ENCODE data around the gene CLSTN2.

CLSTN2 gene

GRCh38 chr3:140303875-140304274, 368.9 kb downstream of the CLSTN2 start:
- H3K27ac ChIP-seq (ENCODE audit: low read depth, low read length, severe bottlenecking) = no peak overlapping the region
- H3K9me3 ChIP-seq (ENCODE audit: control insufficient read depth, low read length) = no peaks in the 10 kb centered on the region
- WGBS, 2 experiments (ENCODE audit: insufficient coverage in 2 of 2) = no CpG with 5 or more reads among the region's 2 CpGs
- no peaks in the 10 kb centered on the region for H3K4me1 ChIP-seq (ENCODE audit: control insufficient read depth, insufficient read depth, low read length, poor library complexity, severe bottlenecking)
- no peaks in the 10 kb centered on the region for H3K36me3 ChIP-seq (ENCODE audit: control insufficient read depth, insufficient read depth, low read length)
- no peak overlapping the region for H3K4me3 ChIP-seq (ENCODE audit: extremely low read depth, insufficient read depth, low read length, poor library complexity, severe bottlenecking)

- WGBS, 2 experiments (ENCODE audit: insufficient coverage in 2 of 2) = 83 to 100% methylated on average over 1 to 2 of the region's 2 CpGs
- no peaks in the 10 kb centered on the region for H3K36me3 ChIP-seq (ENCODE audit: control insufficient read depth, insufficient read depth, low read length)
Observed at GRCh38 chr3:140308535-140308934, 373.6 kb downstream of the CLSTN2 start.

GRCh38 chr3:140311428-140311827, 376.4 kb downstream of the CLSTN2 start:
- Histone ChIP-seq H3K9me3 (ENCODE audit: control insufficient read depth, low read length) (no peaks in the 10 kb centered on the region), H3K4me1 (ENCODE audit: control insufficient read depth, insufficient read depth, low read length, poor library complexity, severe bottlenecking) (no peaks in the 10 kb centered on the region), H3K27ac (ENCODE audit: low read depth, low read length, severe bottlenecking) (no peak overlapping the region), H3K36me3 (ENCODE audit: control insufficient read depth, insufficient read depth, low read length) (no peaks in the 10 kb centered on the region), H3K4me3 (ENCODE audit: extremely low read depth, insufficient read depth, low read length, poor library complexity, severe bottlenecking) (no peak overlapping the region)
- WGBS, 2 experiments (ENCODE audit: insufficient coverage in 2 of 2) = 83 to 100% methylated on average over 1 to 3 of the region's 5 CpGs

More at GRCh38 chr3:140308535-140308934, 373.6 kb downstream of the CLSTN2 start:
- Histone ChIP-seq H3K4me1 (ENCODE audit: control insufficient read depth, insufficient read depth, low read length, poor library complexity, severe bottlenecking) (no peaks in the 10 kb centered on the region), H3K27ac (ENCODE audit: low read depth, low read length, severe bottlenecking) (no peak overlapping the region), H3K9me3 (ENCODE audit: control insufficient read depth, low read length) (no peaks in the 10 kb centered on the region), H3K4me3 (ENCODE audit: extremely low read depth, insufficient read depth, low read length, poor library complexity, severe bottlenecking) (no peak overlapping the region)

GRCh38 chr3:140315955-140316354, 381.0 kb downstream of the CLSTN2 start:
- Histone ChIP-seq H3K27ac (ENCODE audit: low read depth, low read length, severe bottlenecking) (no peak overlapping the region), H3K9me3 (ENCODE audit: control insufficient read depth, low read length) (no peaks in the 10 kb centered on the region), H3K4me3 (ENCODE audit: extremely low read depth, insufficient read depth, low read length, poor library complexity, severe bottlenecking) (no peak overlapping the region), H3K4me1 (ENCODE audit: control insufficient read depth, insufficient read depth, low read length, poor library complexity, severe bottlenecking) (no peaks in the 10 kb centered on the region), H3K36me3 (ENCODE audit: control insufficient read depth, insufficient read depth, low read length) (no peaks in the 10 kb centered on the region)

- 62% methylated on average over 1 of the region's 1 CpG; no CpG with 5 or more reads in 1 of the 2 experiments for WGBS, 2 experiments (ENCODE audit: insufficient coverage in 2 of 2)
Observed at GRCh38 chr3:140316466-140316865, 381.5 kb downstream of the CLSTN2 start.

GRCh38 chr3:140316868-140317400, 381.9 kb downstream of the CLSTN2 start:
- no peaks in the 10 kb centered on the region for H3K9me3 ChIP-seq (ENCODE audit: control insufficient read depth, low read length)
- H3K27ac ChIP-seq (ENCODE audit: low read depth, low read length, severe bottlenecking) = no peak overlapping the region
- no peak overlapping the region for H3K4me3 ChIP-seq (ENCODE audit: extremely low read depth, insufficient read depth, low read length, poor library complexity, severe bottlenecking)
- WGBS, 2 experiments (ENCODE audit: insufficient coverage in 2 of 2) = 85 to 100% methylated on average over 1 to 2 of the region's 2 CpGs
- H3K36me3 ChIP-seq (ENCODE audit: control insufficient read depth, insufficient read depth, low read length) = no peaks in the 10 kb centered on the region
- no peaks in the 10 kb centered on the region for H3K4me1 ChIP-seq (ENCODE audit: control insufficient read depth, insufficient read depth, low read length, poor library complexity, severe bottlenecking)

More at GRCh38 chr3:140316466-140316865, 381.5 kb downstream of the CLSTN2 start:
- Histone ChIP-seq H3K27ac (ENCODE audit: low read depth, low read length, severe bottlenecking) (no peak overlapping the region), H3K4me1 (ENCODE audit: control insufficient read depth, insufficient read depth, low read length, poor library complexity, severe bottlenecking) (no peaks in the 10 kb centered on the region), H3K9me3 (ENCODE audit: control insufficient read depth, low read length) (no peaks in the 10 kb centered on the region), H3K36me3 (ENCODE audit: control insufficient read depth, insufficient read depth, low read length) (no peaks in the 10 kb centered on the region), H3K4me3 (ENCODE audit: extremely low read depth, insufficient read depth, low read length, poor library complexity, severe bottlenecking) (no peak overlapping the region)

- Histone ChIP-seq H3K36me3 (ENCODE audit: control insufficient read depth, insufficient read depth, low read length) (no peaks in the 10 kb centered on the region), H3K27ac (ENCODE audit: low read depth, low read length, severe bottlenecking) (no peak overlapping the region), H3K4me1 (ENCODE audit: control insufficient read depth, insufficient read depth, low read length, poor library complexity, severe bottlenecking) (no peaks in the 10 kb centered on the region), H3K9me3 (ENCODE audit: control insufficient read depth, low read length) (no peaks in the 10 kb centered on the region), H3K4me3 (ENCODE audit: extremely low read depth, insufficient read depth, low read length, poor library complexity, severe bottlenecking) (no peak overlapping the region)
- WGBS, 2 experiments (ENCODE audit: insufficient coverage in 2 of 2) = 45 to 54% methylated on average over 2 of the region's 2 CpGs
Observed at GRCh38 chr3:140319739-140320138, 384.8 kb downstream of the CLSTN2 start.

GRCh38 chr3:140323561-140323960, 388.6 kb downstream of the CLSTN2 start:
- Histone ChIP-seq H3K4me1 (ENCODE audit: control insufficient read depth, insufficient read depth, low read length, poor library complexity, severe bottlenecking) (no peaks in the 10 kb centered on the region), H3K36me3 (ENCODE audit: control insufficient read depth, insufficient read depth, low read length) (no peaks in the 10 kb centered on the region), H3K4me3 (ENCODE audit: extremely low read depth, insufficient read depth, low read length, poor library complexity, severe bottlenecking) (no peak overlapping the region), H3K27ac (ENCODE audit: low read depth, low read length, severe bottlenecking) (no peak overlapping the region), H3K9me3 (ENCODE audit: control insufficient read depth, low read length) (no peaks in the 10 kb centered on the region)
- 100% methylated on average over 1 of the region's 1 CpG; no CpG with 5 or more reads in 1 of the 2 experiments for WGBS, 2 experiments (ENCODE audit: insufficient coverage in 2 of 2)

- Histone ChIP-seq H3K4me1 (ENCODE audit: control insufficient read depth, insufficient read depth, low read length, poor library complexity, severe bottlenecking) (no peaks in the 10 kb centered on the region), H3K36me3 (ENCODE audit: control insufficient read depth, insufficient read depth, low read length) (no peaks in the 10 kb centered on the region), H3K4me3 (ENCODE audit: extremely low read depth, insufficient read depth, low read length, poor library complexity, severe bottlenecking) (no peak overlapping the region), H3K27ac (ENCODE audit: low read depth, low read length, severe bottlenecking) (no peak overlapping the region), H3K9me3 (ENCODE audit: control insufficient read depth, low read length) (no peaks in the 10 kb centered on the region)
- WGBS, 2 experiments (ENCODE audit: insufficient coverage in 2 of 2) = 74 to 82% methylated on average over 2 of the region's 2 CpGs
Observed at GRCh38 chr3:140332131-140332530, 397.1 kb downstream of the CLSTN2 start.

GRCh38 chr3:140334132-140334929, 399.3 kb downstream of the CLSTN2 start:
- H3K9me3 ChIP-seq (ENCODE audit: control insufficient read depth, low read length) = no peaks in the 10 kb centered on the region
- H3K4me1 ChIP-seq (ENCODE audit: control insufficient read depth, insufficient read depth, low read length, poor library complexity, severe bottlenecking) = no peaks in the 10 kb centered on the region
- H3K36me3 ChIP-seq (ENCODE audit: control insufficient read depth, insufficient read depth, low read length) = no peaks in the 10 kb centered on the region
- 79 to 93% methylated on average over 2 to 3 of the region's 5 CpGs for WGBS, 2 experiments (ENCODE audit: insufficient coverage in 2 of 2)
- no peak overlapping the region for H3K27ac ChIP-seq (ENCODE audit: low read depth, low read length, severe bottlenecking)
- no peak overlapping the region for H3K4me3 ChIP-seq (ENCODE audit: extremely low read depth, insufficient read depth, low read length, poor library complexity, severe bottlenecking)

- Histone ChIP-seq H3K4me3 (ENCODE audit: extremely low read depth, insufficient read depth, low read length, poor library complexity, severe bottlenecking) (no peak overlapping the region), H3K36me3 (ENCODE audit: control insufficient read depth, insufficient read depth, low read length) (no peaks in the 10 kb centered on the region), H3K4me1 (ENCODE audit: control insufficient read depth, insufficient read depth, low read length, poor library complexity, severe bottlenecking) (no peaks in the 10 kb centered on the region), H3K9me3 (ENCODE audit: control insufficient read depth, low read length) (no peaks in the 10 kb centered on the region), H3K27ac (ENCODE audit: low read depth, low read length, severe bottlenecking) (no peak overlapping the region)
- no CpG with 5 or more reads among the region's 3 CpGs for whole genome bisulfite sequencing, 2 experiments (ENCODE audit: insufficient coverage in 2 of 2)
Observed at GRCh38 chr3:140336465-140336864, 401.5 kb downstream of the CLSTN2 start.
